MM.1S (cell line): ENCODE results near the gene CNKSR3.

ENCODE experiments used
- DNase-seq: peaks from one replicate; pipeline ENCODE4 v3.0.0-alpha.2; 2015
- H2AFZ ChIP-seq: fragments of 300-600 bp; sonication (generic); 2 replicates; pipeline ENCODE4 v1.6.0; 2016; ENCODE audit warnings: antibody characterized with exemption, low read length
- H3F3A ChIP-seq: fragments of 300-600 bp; sonication (generic); 2 replicates; pipeline ENCODE4 v1.6.1; 2016; ENCODE audit warnings: mild to moderate bottlenecking, antibody characterized with exemption, low read length, moderate library complexity, mixed read lengths; ENCODE audit not compliant: insufficient read depth
- H3K27ac ChIP-seq: fragments of 300-600 bp; sonication (generic); 2 replicates; pipeline ENCODE4 v1.5.1; 2016; ENCODE audit warnings: mild to moderate bottlenecking, low read length
- H3K27me3 ChIP-seq: fragments of 300-600 bp; sonication (generic); replicated peaks from 2 replicates; pipeline ENCODE4 v1.6.0; 2016; ENCODE audit warnings: low read length; ENCODE audit not compliant: insufficient read depth
- H3K36me3 ChIP-seq: fragments of 300-600 bp; sonication (generic); replicated peaks from 2 replicates; pipeline ENCODE4 v1.6.1; 2016; ENCODE audit warnings: mild to moderate bottlenecking, low read length, mixed read lengths; ENCODE audit not compliant: insufficient read depth
- H3K4me1 ChIP-seq: fragments of 300-600 bp; sonication (generic); 2 replicates; pipeline ENCODE4 v1.6.1; 2016; ENCODE audit warnings: low read length, mixed read lengths
- H3K4me2 ChIP-seq: fragments of 300-600 bp; sonication (generic); 2 replicates; pipeline ENCODE4 v1.6.0; 2016; ENCODE audit warnings: low read depth, low read length
- H3K4me3 ChIP-seq: fragments of 300-600 bp; sonication (generic); 2 replicates; pipeline ENCODE4 v1.5.1; 2016; ENCODE audit warnings: low read length, mixed read lengths
- H3K79me2 ChIP-seq: fragments of 300-600 bp; sonication (generic); 2 replicates; pipeline ENCODE4 v1.6.1; 2016; ENCODE audit warnings: mixed run types, low read length, mixed read lengths
- H3K9ac ChIP-seq: fragments of 300-600 bp; sonication (generic); 2 replicates; pipeline ENCODE4 v1.6.1; 2016; ENCODE audit warnings: low read length, mixed read lengths
- H3K9me2 ChIP-seq: fragments of 300-600 bp; sonication (generic); replicated peaks from 2 replicates; pipeline ENCODE4 v1.6.1; 2016; ENCODE audit warnings: mild to moderate bottlenecking, low read length, mixed read lengths; ENCODE audit not compliant: insufficient read depth
- H3K9me3 ChIP-seq: fragments of 300-600 bp; sonication (generic); replicated peaks from 2 replicates; pipeline ENCODE4 v1.6.1; 2016; ENCODE audit warnings: mild to moderate bottlenecking, low read length, mixed read lengths; ENCODE audit not compliant: insufficient read depth
- H4K20me1 ChIP-seq: fragments of 300-600 bp; sonication (generic); 2 replicates; pipeline ENCODE4 v1.6.1; 2016; ENCODE audit warnings: mild to moderate bottlenecking, low read length, moderate library complexity, mixed read lengths; ENCODE audit not compliant: insufficient read depth
- CTCF ChIP-seq: fragments of 300-600 bp; sonication (generic); IDR thresholded peaks from 2 replicates; pipeline ENCODE4 v1.5.1; 2016; ENCODE audit warnings: antibody characterized with exemption, low read length, mixed read lengths
- EZH2 ChIP-seq: fragments of 300-600 bp; sonication (generic); optimal IDR thresholded peaks from 2 replicates; pipeline ENCODE3; 2017; ENCODE audit warnings: low read depth, mild to moderate bottlenecking, antibody characterized with exemption, low read length, mixed read lengths
- EZH2phosphoT487 ChIP-seq: fragments of 300-600 bp; sonication (generic); IDR thresholded peaks from 2 replicates; pipeline ENCODE4 v1.6.1; 2018; ENCODE audit warnings: antibody characterized with exemption, low read length

The CNKSR3 gene

GRCh38 chr6:154408891-154409500 lies 101.5 kb downstream of the CNKSR3 start:
- TF ChIP-seq CTCF (no peak), EZH2 (no peak), EZH2phosphoT487 (no peak)
- H3K27ac ChIP-seq = no peak overlapping the region
- no peaks in the 10 kb centered on the region for H3K4me1 ChIP-seq
- H3K36me3 ChIP-seq = no peaks in the 10 kb centered on the region
- no peaks in the 10 kb centered on the region for H3F3A ChIP-seq
- H3K79me2 ChIP-seq = no peaks in the 10 kb centered on the region
- H3K9me3 ChIP-seq = no peaks in the 10 kb centered on the region
- no peak overlapping the region for H3K4me3 ChIP-seq
- no peak for DNase-seq
- H3K4me2 ChIP-seq = no peak overlapping the region
- no peak overlapping the region for H3K9ac ChIP-seq
- no peaks in the 10 kb centered on the region for H3K27me3 ChIP-seq
- H4K20me1 ChIP-seq = no peaks in the 10 kb centered on the region
- H3K9me2 ChIP-seq = no peaks in the 10 kb centered on the region
- H2AFZ ChIP-seq = no peak overlapping the region

- Histone ChIP-seq H3F3A (no peaks in the 10 kb centered on the region), H3K27me3 (no peaks in the 10 kb centered on the region), H3K36me3 (no peaks in the 10 kb centered on the region), H2AFZ (no peak overlapping the region), H3K4me3 (no peak overlapping the region), H3K27ac (no peak overlapping the region), H3K79me2 (no peaks in the 10 kb centered on the region), H3K9ac (no peak overlapping the region), H3K4me2 (no peak overlapping the region), H3K4me1 (no peaks in the 10 kb centered on the region), H4K20me1 (no peaks in the 10 kb centered on the region), H3K9me3 (no peaks in the 10 kb centered on the region), H3K9me2 (no peaks in the 10 kb centered on the region)
- no peak for DNase-seq
- no peak for TF ChIP-seq EZH2
- TF ChIP-seq CTCF = no peak
- no peak for TF ChIP-seq EZH2phosphoT487
Observed at GRCh38 chr6:154407440-154407839, 103.0 kb downstream of the CNKSR3 start.

GRCh38 chr6:154406869-154407268 lies 103.6 kb downstream of the CNKSR3 start:
- no peaks in the 10 kb centered on the region for H3K9me2 ChIP-seq
- H4K20me1 ChIP-seq = no peaks in the 10 kb centered on the region
- no peaks in the 10 kb centered on the region for H3K79me2 ChIP-seq
- TF ChIP-seq EZH2phosphoT487 (no peak), CTCF (no peak), EZH2 (no peak)
- no peaks in the 10 kb centered on the region for H3K27me3 ChIP-seq
- H3K4me1 ChIP-seq = no peaks in the 10 kb centered on the region
- H3K4me2 ChIP-seq = no peak overlapping the region
- H3K9ac ChIP-seq = no peak overlapping the region
- H3K36me3 ChIP-seq = no peaks in the 10 kb centered on the region
- H3K4me3 ChIP-seq = no peak overlapping the region
- no peak overlapping the region for H2AFZ ChIP-seq
- no peaks in the 10 kb centered on the region for H3K9me3 ChIP-seq
- no peaks in the 10 kb centered on the region for H3F3A ChIP-seq
- DNase-seq = no peak
- no peak overlapping the region for H3K27ac ChIP-seq
